ENCODE measurements around the gene KIAA1217. TPM values are rescaled to one million over a fixed set of nuclear protein-coding genes. Genes with fewer than 3 reads are reported as not detected.

Gene KIAA1217
- polyA plus RNA-seq, 1 donor, result 54.9 TPM

DNA sequence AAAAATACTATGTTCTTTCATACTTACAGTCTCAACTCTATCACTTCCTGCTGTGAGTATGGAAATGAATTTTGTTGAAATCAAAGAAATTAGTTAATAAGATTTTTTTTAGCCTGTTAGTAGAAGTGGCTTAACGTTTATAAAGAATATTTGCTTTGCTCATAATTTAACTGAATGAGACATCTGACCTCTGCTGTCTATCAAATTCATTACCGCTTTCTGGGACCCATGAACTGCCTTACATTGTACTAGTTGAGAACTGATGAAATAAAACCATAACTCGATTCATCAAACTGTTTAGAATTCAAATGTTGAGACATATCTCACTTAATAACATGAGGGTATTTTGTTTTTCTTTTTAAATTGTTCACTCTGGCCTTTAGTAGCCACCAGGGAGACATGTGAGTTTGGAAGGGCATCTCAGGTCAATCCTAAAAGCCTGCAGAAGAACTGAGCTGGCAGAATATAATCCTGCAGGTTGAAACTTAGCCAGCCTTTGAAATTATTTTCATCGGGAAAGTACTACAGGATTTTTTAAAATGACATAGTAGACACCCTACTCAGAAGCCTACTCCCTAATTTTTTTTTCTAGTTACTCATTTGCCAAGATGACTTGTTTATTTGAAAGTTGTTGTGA, 78.7 kb downstream of the KIAA1217 start:
- DNase-seq, result no peak
- Histone ChIP-seq H3K27ac (ENCODE audit: low read length) (no peak overlapping the region), H3K4me1 (ENCODE audit: control insufficient read depth, insufficient read depth, low read length) (no peaks in the 10 kb centered on the region), H3K36me3 (ENCODE audit: control insufficient read depth, insufficient read depth, low read length) (peaks cover 8% of the 10 kb centered on the region), H3K27me3 (ENCODE audit: control insufficient read depth, insufficient read depth, low read length) (no peaks in the 10 kb centered on the region), H3K9me3 (ENCODE audit: control insufficient read depth, low read depth, low read length) (no peaks in the 10 kb centered on the region), H3K4me3 (ENCODE audit: low read length) (no peak overlapping the region)
- 53% methylated on average over 2 of the region's 4 CpGs for WGBS (ENCODE audit: insufficient coverage, low lambda C conversion rate)

DNA sequence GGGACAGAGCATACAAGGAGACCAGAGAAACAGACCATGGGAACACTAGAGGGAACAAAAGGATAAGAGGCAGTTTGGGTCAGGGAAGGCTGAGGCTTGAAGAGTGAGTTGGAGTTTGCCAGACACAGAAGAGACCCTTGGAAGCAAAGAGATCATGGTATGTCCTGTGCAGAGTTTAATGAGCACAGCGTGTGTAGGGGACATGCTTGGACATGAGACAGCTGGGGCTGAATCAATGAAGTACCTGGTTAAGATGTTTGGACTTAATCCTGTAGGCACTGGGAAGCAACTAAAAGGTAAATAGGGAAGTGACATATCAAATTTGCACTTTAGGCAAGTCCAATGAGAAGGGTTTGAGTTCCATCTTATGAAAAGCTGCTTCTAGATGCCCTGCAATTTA, 79.6 kb downstream of the KIAA1217 start:
- Histone ChIP-seq H3K4me3 (ENCODE audit: low read length) (no peak overlapping the region), H3K27ac (ENCODE audit: low read length) (no peak overlapping the region), H3K36me3 (ENCODE audit: control insufficient read depth, insufficient read depth, low read length) (peaks cover 8% of the 10 kb centered on the region), H3K27me3 (ENCODE audit: control insufficient read depth, insufficient read depth, low read length) (no peaks in the 10 kb centered on the region), H3K9me3 (ENCODE audit: control insufficient read depth, low read depth, low read length) (no peaks in the 10 kb centered on the region), H3K4me1 (ENCODE audit: control insufficient read depth, insufficient read depth, low read length) (no peaks in the 10 kb centered on the region)
- no CpG with 5 or more reads among the region's 1 CpG for WGBS (ENCODE audit: insufficient coverage, low lambda C conversion rate)
- no peak for DNase-seq

DNA sequence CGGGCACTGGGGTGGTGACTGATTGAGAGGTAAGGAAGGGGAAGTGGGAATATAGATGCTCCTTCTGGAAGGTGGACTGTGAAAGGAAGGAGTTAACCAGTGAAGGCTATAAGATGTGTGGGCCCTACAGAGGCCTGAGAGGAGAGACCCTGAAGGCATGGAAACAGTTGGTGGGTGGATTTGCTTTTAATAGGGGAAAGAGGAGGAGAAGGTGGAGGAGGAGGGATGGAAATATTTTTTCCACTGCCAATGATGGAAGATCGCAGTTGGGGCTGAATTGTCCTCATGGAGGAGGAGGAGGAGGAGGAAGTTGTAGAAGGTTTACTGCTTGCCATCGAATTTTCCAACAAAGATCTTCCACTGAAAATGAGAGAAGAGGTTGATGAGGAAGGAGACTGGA, 80.3 kb downstream of the KIAA1217 start:
- Histone ChIP-seq H3K9me3 (ENCODE audit: control insufficient read depth, low read depth, low read length) (no peaks in the 10 kb centered on the region), H3K27ac (ENCODE audit: low read length) (no peak overlapping the region), H3K4me1 (ENCODE audit: control insufficient read depth, insufficient read depth, low read length) (no peaks in the 10 kb centered on the region), H3K27me3 (ENCODE audit: control insufficient read depth, insufficient read depth, low read length) (no peaks in the 10 kb centered on the region), H3K4me3 (ENCODE audit: low read length) (no peak overlapping the region), H3K36me3 (ENCODE audit: control insufficient read depth, insufficient read depth, low read length) (peaks cover 10% of the 10 kb centered on the region)
- DNase-seq, result no peak
- WGBS (ENCODE audit: insufficient coverage, low lambda C conversion rate), result no CpG with 5 or more reads among the region's 3 CpGs

DNA sequence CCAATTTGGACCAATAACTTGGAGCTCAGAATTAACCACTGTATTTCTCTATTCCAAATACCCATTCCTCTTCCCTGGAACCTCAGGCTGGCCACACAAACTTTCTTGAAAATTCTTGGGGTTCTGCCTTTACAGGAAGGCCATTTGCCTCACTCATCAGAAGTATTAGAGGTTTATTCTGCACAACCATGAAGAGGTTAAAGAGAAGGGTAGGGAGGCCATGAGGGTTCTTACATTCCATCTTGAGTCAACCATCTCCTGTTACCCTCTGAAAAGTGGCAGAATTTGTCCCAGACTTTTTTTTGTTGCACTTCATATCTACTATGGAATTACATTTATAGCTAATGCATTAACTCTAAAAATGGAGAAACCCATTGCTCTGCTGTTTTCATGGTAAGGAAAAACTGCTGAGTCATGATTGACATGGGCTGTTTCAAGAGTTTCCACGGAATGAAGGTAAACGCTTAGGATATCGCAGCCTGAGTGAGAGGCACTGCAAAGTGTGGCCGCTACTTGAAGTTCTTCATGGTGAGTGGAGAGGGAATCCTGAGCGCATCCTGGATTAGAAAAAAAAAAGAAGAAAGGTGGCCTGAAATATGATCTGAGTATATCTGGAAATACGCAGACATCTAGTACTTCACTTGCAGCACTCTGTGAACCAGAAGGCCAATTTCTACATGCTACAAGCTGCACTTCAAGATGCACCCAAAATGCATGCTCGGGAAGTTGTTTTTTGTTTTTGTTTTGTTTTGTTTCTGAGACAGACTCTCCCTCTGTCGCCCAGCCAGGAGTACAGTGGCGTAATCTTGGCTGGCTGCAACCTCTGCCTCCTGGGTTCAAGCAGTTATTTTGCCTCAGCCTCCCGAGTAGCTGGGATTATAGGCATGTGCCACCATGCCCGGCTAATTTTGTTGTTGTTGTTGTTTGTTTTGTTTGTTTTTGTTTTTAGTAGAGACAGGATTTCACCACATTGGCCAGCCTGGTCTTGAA, 83.7 kb downstream of the KIAA1217 start:
- no peaks in the 10 kb centered on the region for H3K4me1 ChIP-seq (ENCODE audit: control insufficient read depth, insufficient read depth, low read length)
- 100% methylated on average over 1 of the region's 11 CpGs for WGBS (ENCODE audit: insufficient coverage, low lambda C conversion rate)

DNA sequence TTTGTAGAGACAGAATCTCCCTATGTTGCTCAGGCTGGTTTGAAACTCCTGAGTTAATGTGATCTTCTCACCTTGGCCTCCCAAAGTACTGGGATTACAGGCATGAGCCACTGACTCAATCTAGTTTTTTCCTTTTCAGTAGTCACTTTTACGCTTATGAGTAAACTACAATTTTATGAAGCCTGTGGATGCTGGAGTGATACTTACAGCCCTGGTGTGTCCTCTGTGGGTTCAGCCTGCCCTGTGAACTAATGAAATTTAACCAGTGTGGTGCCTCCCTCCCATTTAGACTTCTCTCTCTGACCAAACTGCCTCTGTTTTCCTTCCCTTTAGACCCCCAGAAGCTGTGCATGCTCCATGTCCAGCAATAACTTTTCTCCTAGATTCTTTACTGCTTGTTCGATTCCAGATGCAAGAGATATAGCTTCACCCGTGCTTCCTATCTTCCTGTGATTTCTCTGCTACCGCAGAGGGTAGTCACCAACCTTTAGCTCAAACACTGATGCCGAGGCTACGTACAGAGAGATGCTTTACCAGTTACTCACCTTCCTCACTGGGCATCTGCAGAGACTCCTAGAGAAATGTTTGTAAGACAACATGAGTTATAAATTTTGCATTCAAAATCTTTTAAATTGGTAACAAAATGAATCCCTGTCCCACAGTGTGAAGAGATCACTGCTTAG, 90.8 kb downstream of the KIAA1217 start:
- Histone ChIP-seq H3K36me3 (ENCODE audit: control insufficient read depth, insufficient read depth, low read length) (no peaks in the 10 kb centered on the region), H3K27me3 (ENCODE audit: control insufficient read depth, insufficient read depth, low read length) (no peaks in the 10 kb centered on the region), H3K9me3 (ENCODE audit: control insufficient read depth, low read depth, low read length) (no peaks in the 10 kb centered on the region), H3K4me3 (ENCODE audit: low read length) (no peak overlapping the region), H3K27ac (ENCODE audit: low read length) (no peak overlapping the region), H3K4me1 (ENCODE audit: control insufficient read depth, insufficient read depth, low read length) (no peaks in the 10 kb centered on the region)
- DNase-seq, result no peak
- 100% methylated on average over 1 of the region's 6 CpGs for WGBS (ENCODE audit: insufficient coverage, low lambda C conversion rate)

More for the DNA sequence above, 83.7 kb downstream of the KIAA1217 start:
- no peak overlapping the region for H3K27ac ChIP-seq (ENCODE audit: low read length)
- H3K27me3 ChIP-seq (ENCODE audit: control insufficient read depth, insufficient read depth, low read length), result no peaks in the 10 kb centered on the region
- peaks cover 12% of the 10 kb centered on the region for H3K36me3 ChIP-seq (ENCODE audit: control insufficient read depth, insufficient read depth, low read length)
- no peak for DNase-seq
- H3K4me3 ChIP-seq (ENCODE audit: low read length), result no peak overlapping the region
- no peaks in the 10 kb centered on the region for H3K9me3 ChIP-seq (ENCODE audit: control insufficient read depth, low read depth, low read length)

DNA sequence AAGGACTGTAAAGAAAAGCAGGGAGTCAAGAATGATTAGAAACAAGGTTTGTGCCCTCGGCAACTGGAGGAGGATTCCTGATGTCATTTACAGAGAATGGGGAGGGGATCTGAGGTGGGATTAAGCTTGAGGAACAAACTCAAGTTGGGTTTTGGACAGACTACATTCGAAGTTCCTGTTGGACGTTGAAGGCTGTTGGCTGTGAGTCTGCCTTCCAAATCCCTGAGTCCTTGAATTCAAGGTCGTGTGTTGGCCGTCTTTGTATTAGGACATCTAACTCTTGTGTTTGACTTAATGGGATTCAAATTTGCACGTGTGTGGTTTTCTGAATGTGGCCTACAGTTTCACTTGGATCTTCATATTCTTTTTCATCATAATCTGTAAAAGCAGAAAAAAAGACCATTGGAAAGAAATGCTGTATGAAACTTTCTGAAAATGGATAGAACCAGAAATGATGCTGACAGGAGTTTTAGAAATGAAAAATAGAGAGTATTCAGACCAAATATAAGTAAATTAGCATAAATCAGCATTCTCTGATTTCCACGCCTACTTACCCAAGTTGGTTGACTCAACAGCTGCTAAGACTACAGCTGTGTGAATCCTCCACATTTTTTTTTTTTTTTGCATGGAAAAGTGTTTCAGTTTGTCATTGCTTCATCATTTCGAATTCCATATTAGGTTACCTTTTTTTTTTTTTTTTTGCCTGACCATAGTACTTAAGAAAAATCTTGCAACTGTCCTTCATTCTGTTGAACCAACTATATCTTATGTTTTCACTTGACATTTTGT, 94.8 kb downstream of the KIAA1217 start:
- no peaks in the 10 kb centered on the region for H3K27me3 ChIP-seq (ENCODE audit: control insufficient read depth, insufficient read depth, low read length)
- 68% methylated on average over 4 of the region's 8 CpGs for WGBS (ENCODE audit: insufficient coverage, low lambda C conversion rate)
- no peak for DNase-seq
- H3K9me3 ChIP-seq (ENCODE audit: control insufficient read depth, low read depth, low read length), result no peaks in the 10 kb centered on the region
- H3K36me3 ChIP-seq (ENCODE audit: control insufficient read depth, insufficient read depth, low read length), result no peaks in the 10 kb centered on the region
- no peaks in the 10 kb centered on the region for H3K4me1 ChIP-seq (ENCODE audit: control insufficient read depth, insufficient read depth, low read length)
- H3K27ac ChIP-seq (ENCODE audit: low read length), result no peak overlapping the region
- no peak overlapping the region for H3K4me3 ChIP-seq (ENCODE audit: low read length)

DNA sequence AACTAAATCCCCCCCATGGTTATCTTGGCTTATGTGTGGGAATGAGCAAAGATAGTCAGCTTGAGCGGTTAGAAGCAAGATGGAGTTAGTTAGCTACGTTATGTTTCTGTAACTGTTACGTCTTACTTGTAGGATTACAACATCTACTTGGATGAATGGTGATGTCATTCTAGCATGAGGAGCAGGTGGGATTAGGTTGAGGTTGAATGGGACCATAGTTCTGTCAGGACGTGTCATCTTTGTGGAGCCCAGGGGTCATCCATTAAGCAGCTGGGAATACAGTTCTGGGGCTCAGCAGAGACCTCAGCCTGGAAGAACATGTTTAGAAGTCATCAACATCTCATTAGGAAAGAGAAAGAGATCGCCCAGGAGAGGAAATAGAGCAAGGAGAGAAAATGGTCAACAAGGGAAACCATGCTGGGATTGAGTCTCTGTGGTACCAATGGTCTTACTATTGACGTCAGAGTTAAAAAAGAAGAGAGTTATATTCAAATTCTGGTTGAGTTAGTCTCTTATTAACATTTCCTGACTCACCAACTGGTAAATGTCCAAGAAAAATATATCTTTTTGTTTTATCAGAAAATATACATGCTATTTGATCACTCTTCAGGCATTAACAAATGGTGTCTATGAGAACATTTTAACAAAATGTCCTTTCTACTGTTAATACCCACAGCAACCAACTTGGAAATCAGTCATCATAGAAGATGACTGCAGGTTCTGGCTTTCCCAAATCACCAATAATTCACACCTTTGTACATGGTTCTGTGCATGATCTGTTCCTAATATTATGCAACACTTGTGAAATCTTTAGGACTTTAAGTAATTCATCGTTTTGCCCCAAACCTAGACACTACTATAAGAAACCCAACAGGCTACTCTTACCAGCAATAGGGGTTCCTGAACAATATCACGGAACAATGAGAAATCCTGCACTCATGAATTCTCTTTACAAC, 96.9 kb downstream of the KIAA1217 start:
- Histone ChIP-seq H3K36me3 (ENCODE audit: control insufficient read depth, insufficient read depth, low read length) (peaks cover 5% of the 10 kb centered on the region), H3K9me3 (ENCODE audit: control insufficient read depth, low read depth, low read length) (peaks cover 2% of the 10 kb centered on the region), H3K27ac (ENCODE audit: low read length) (no peak overlapping the region), H3K4me1 (ENCODE audit: control insufficient read depth, insufficient read depth, low read length) (no peaks in the 10 kb centered on the region), H3K4me3 (ENCODE audit: low read length) (no peak overlapping the region), H3K27me3 (ENCODE audit: control insufficient read depth, insufficient read depth, low read length) (no peaks in the 10 kb centered on the region)
- no CpG with 5 or more reads among the region's 8 CpGs for WGBS (ENCODE audit: insufficient coverage, low lambda C conversion rate)
- no peak for DNase-seq

DNA sequence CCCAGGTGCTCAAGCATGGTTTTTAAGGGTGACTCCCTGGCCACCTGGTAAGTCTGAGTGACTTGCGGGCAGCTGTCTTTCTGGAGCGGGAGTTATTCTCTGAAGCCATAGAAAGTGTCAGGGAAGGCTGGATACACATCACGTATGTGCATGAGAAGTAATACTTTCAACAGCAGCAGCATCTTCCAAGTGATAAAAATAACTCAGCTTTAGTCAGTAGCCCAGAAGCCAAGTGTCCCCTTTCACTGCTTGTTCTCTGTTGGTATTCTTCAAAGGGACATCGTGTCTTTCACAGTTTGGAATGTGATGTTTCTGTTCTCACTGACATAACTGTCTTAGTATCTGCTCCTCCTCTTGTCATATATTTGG, 97.6 kb downstream of the KIAA1217 start:
- Histone ChIP-seq H3K4me3 (ENCODE audit: low read length) (no peak overlapping the region), H3K9me3 (ENCODE audit: control insufficient read depth, low read depth, low read length) (peaks cover 2% of the 10 kb centered on the region), H3K4me1 (ENCODE audit: control insufficient read depth, insufficient read depth, low read length) (no peaks in the 10 kb centered on the region), H3K36me3 (ENCODE audit: control insufficient read depth, insufficient read depth, low read length) (peaks cover 5% of the 10 kb centered on the region), H3K27me3 (ENCODE audit: control insufficient read depth, insufficient read depth, low read length) (no peaks in the 10 kb centered on the region), H3K27ac (ENCODE audit: low read length) (no peak overlapping the region)
- DNase-seq, result no peak
- WGBS (ENCODE audit: insufficient coverage, low lambda C conversion rate), result no CpG with 5 or more reads among the region's 4 CpGs

DNA sequence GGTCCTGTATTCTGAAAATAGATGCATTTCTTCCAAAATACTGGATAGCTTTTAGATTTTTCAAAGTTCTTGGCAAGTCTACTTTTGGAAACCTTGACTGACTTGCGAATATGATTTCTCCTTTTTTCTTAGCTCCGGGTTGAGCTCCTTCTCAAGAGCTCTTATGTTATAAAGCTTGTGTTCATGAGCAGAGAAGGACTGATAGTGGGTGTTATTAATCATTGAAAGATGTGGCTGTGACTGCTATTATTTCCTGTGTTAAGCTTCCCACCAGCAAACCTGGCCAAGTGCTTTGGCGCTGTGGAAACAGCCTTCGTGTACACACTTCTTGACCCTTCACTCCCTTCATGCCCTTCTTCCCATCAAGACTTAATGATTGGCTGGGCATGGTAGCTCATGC, 98.2 kb downstream of the KIAA1217 start:
- H3K9me3 ChIP-seq (ENCODE audit: control insufficient read depth, low read depth, low read length), result peaks cover 2% of the 10 kb centered on the region
- H3K4me1 ChIP-seq (ENCODE audit: control insufficient read depth, insufficient read depth, low read length), result no peaks in the 10 kb centered on the region
- no peak overlapping the region for H3K4me3 ChIP-seq (ENCODE audit: low read length)
- no peak overlapping the region for H3K27ac ChIP-seq (ENCODE audit: low read length)
- WGBS (ENCODE audit: insufficient coverage, low lambda C conversion rate), result 80% methylated on average over 1 of the region's 4 CpGs
- no peak for DNase-seq
- H3K36me3 ChIP-seq (ENCODE audit: control insufficient read depth, insufficient read depth, low read length), result peaks cover 5% of the 10 kb centered on the region
- H3K27me3 ChIP-seq (ENCODE audit: control insufficient read depth, insufficient read depth, low read length), result no peaks in the 10 kb centered on the region

Measured in large intestine (tissue), 3 donors.